NCI-H1417 treated with DMSO at 0.1 percent for 48 hours (cell line): Measurements from ENCODE around the gene SMIM28.
"Not testable (repeated sequence)": the region's sequence is repeated elsewhere in the genome, so short reads cannot be mapped to it uniquely, and the experiment has no call there.

Experiments used
- DNase-seq: peaks from one replicate; lab custom pipeline; 2025; lab: John Stamatoyannopoulos, UW

SMIM28 gene

DNA sequence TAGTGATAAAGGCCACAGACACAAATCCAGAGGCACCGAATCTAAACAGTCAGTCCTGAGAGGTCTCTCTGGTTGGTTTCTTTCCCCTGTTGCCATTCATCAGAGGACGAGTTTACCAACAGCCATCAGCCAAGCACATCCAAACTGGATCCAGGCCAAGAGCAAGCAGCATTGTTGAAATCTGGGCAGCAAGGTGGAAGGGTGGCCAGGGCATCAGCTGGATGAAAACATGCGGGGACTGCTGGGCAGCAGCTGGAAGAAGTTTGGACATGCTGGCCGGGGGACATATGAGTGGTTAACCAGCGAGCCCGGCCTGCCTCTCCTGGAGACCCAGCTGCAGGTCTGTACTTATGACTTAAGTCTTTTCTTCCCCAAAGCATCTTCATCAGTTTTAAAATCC, at the start of gene SMIM28:
TSS of gene SMIM28 (plus strand) at position 62 of the 400 bp plus-strand sequence. CDS start at position 230, 168 bp downstream.
- DNase-seq = peak; percentile 12

DNA sequence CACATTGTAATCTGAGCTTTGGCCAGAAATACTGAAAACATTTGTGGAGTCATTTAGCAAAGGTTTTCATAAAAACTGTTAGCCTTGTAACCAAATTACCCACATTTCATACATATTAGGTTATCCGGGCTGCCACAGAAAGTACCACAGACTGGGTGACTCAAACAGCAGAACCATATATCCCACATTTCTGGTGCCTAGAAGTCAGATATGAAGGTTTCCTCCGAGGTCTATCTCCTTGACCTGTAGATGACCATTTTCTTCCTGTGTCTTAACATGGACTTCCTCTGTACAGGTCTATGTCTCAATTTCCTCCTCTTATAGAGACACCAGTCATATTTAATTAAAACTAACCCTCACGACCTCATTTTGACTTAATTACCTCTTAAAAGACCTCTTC, 49.5 kb upstream of the SMIM28 start:
- no peak for DNase-seq

DNA sequence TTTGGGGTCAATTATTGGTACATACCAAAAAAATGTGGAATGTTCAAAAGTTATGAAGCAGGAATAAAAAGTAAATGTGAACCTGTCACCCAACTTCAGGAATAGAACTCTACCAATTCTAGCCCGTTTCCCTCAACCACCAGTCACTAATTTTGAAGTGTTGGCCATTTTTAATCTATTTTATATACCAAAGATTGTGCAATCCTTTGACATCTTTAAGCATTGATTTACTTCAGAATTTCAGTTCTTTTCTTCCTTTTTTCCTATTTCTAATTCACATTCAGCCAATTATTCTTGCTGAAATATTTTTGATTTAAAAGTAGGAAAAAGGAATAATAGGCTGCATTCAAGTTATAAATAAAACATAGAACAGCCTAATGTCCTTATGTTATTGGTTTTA, 46.9 kb upstream of the SMIM28 start:
- no peak for DNase-seq

DNA sequence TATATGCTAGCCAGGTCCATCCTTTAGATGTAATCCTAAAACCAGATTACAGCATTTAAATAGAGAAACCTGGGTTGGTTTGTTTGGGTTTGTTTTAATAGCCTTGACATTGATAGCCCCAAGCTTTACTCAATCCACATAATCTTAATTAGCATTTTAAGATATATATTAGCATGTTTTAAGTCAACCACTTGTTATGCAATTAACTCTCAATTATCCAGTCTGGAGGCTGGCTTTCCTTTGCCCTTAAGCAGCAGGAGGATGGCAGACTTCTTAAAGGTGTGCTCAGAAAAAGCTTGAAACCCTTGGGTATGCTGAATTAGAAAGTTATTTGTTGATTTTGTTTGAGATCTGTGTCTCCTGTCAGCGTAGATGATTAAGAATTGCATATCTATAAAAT, 46.3 kb upstream of the SMIM28 start:
- DNase-seq = no peak

DNA sequence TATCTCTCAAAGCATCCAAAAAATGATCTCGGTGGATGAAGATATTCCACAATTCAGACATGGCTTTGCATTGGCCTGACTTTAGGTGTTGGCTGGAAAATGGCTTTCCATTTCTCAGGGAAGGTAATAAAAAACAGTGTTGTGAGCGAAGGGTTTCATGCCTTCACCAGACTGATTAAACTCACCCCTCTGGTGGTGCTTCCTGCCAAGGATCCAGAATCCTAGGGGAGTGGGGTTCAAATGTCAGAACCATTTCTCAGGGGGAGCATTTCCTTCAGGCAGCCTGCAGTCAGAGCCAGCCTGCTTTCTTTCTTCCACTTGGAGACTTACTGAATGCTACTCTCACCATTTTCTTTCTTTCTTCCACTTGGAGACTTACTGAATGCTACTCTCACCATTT, 45.7 kb upstream of the SMIM28 start:
- DNase-seq = no peak

DNA sequence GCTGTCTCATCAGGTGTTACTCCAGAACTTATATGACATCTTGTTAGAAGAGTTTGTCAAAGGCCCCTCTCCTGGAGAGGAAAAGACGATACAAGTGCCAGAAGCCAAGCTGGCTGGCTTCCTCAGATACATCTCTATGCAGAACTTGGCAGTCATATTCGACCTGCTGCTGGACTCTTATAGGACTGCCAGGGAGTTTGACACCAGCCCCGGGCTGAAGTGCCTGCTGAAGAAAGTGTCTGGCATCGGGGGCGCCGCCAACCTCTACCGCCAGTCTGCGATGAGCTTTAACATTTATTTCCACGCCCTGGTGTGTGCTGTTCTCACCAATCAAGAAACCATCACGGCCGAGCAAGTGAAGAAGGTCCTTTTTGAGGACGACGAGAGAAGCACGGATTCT, 43.7 kb upstream of the SMIM28 start:
- DNase-seq = no peak

DNA sequence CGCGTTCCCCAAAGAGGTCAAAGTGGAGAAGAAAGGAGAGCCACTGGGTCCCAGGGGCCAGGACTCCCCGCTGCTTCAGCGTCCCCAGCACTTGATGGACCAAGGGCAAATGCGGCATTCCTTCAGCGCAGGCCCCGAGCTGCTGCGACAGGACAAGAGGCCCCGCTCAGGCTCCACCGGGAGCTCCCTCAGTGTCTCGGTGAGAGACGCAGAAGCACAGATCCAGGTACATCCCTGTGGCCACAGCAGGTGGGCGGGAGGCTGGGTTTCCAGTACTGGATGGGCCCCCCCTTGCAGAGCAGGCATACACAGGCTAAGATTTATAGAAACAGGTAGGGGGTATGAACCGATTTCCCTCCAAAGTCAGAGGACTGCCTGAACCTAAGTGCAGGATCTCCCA, 42.7 kb upstream of the SMIM28 start:
- no peak for DNase-seq

DNA sequence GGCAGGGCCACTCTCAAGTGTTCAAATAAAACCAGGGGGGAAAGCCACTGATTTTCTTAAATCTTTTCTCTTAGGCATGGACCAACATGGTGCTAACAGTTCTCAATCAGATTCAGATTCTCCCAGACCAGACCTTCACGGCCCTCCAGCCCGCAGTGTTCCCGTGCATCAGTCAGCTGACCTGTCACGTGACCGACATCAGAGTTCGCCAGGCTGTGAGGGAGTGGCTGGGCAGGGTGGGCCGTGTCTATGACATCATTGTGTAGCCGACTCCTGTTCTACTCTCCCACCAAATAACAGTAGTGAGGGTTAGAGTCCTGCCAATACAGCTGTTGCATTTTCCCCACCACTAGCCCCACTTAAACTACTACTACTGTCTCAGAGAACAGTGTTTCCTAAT, 41.5 kb upstream of the SMIM28 start:
- DNase-seq = no peak

DNA sequence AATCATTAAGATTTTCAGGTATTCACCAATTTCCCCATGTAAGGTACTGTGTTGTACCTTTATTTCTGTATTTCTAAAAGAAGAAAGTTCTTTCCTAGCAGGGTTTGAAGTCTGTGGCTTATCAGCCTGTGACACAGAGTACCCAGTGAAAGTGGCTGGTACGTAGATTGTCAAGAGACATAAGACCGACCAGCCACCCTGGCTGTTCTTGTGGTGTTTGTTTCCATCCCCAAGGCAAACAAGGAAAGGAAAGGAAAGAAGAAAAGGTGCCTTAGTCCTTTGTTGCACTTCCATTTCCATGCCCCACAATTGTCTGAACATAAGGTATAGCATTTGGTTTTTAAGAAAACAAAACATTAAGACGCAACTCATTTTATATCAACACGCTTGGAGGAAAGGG, 40.6 kb upstream of the SMIM28 start:
- DNase-seq = no peak

DNA sequence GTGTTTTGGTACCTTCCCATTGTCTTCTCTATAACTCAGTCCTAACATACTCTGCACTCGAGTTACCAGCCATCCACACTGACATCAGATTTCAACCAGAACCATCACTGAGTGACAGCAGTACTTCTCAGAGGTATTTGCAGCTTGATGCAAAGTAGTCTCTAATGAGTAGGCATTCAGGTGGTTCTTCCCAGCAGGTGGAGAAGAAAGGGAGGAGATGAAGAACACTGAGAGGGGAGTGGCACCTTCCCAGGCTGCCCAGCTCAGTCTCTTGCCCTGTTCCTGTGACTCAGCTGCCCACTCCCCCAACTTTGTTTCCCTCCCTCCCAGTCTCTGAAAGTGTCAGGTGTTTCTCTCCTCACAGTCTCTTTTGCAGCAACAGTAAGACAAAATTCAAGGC, 38.7 kb upstream of the SMIM28 start:
- no peak for DNase-seq

DNA sequence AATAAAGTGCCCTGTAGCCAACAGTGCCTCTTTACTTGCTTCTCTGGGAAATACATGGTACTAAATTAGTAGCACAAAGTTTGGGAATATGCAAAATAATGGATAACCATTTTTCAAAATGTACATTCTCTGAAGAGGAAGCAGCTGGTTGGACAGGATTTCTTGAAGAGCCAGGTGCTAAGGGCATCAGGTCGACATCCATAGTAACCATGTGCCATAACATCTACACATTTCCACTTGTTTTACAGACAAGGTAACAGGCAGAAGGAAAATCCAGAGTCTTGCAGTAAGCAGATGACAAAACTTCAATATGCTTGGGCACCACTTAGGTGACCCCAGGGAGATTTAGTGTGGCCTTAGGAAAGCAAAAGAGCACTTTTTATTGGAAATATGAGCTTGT, 36.5 kb upstream of the SMIM28 start:
- no peak for DNase-seq

DNA sequence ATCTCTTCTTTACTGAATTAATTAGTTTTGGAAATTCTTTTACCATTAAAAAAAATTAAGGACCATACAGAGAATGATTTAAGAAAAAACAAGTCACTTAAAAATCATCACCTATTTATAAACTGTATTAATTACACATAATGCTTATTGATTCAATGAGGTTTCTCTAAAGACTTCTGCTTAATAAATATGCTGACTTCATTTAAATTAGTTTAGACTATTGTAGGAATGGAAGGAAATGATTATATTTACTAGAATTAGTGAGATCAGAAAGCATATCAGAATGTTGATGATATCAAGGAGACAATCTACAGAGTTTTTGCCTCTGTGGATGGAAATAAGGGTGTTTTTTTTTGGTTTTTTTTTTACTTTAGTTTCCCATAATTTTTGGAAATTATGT, 34.6 kb upstream of the SMIM28 start:
- no peak for DNase-seq

DNA sequence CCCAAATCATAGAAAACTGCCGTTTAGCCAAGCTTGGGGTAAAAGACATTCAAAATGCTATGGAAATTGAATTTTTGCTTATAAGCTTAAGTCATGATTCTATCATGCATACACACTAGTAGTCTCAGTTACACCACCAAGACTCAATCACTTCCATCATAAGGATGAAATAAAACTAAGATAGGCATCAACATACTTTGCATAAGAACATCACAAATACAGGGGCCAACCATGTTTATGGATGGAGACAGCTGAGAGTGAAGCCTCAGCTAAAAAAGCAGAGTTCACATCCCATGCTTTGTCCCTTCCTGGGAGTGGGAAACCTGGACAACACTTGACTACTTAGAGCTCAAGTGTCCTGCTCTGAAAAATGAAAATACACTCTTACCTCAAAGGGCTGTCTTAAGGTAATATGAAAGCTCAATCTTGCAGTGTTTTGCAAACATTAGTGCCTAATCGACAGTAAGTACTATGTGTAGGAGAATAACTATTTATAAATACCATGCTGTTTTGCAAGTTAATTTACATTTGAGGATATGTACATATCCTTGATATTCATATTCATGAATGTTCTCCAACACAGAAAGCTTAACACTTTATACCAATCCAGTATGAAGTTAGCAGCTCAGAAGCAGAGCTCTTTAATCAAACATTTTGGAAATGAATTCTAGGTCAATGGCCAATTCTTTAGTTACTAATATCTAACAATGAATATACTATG, 32.0 kb upstream of the SMIM28 start:
- DNase-seq = no peak

DNA sequence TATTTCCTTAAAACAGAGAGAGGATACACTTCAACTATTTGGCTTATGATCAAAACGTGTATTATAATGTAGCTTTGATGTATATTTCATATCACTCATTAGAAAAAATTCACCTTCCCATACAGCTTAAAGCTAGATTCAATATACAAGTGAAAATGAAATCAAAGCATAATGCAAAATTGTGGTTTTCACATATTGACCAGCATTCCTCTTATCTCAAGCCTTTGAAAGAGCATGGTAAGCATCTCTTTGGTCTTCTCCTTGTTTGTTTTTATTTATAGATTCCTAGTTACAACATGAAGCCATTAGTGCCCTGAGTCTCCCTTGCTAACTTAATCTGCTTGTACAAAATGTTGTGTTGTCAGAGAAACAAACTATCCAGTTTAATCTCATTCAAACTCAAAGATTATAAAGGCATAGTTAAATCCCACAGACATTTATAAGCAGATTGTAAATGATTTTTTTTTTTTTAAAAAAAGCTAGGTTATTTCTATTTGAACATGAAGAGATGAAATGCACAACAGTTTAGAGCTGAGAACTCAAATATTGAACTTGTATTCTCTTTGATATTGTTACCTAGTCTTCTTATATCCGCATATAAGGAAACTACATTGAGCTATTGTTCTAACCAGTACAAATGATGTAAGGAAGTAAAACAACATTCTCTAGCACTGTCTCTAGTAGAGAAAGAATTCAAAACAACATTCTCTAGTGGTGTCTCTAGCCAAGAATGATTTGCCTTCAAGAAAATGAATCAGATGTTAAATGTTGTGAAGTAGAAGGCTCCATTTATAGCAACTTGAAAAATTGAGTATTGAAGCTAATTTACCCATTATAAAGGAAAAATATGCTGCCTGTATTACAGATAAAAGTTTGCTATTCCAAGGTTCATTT, 31.2 kb upstream of the SMIM28 start:
- DNase-seq = no peak

DNA sequence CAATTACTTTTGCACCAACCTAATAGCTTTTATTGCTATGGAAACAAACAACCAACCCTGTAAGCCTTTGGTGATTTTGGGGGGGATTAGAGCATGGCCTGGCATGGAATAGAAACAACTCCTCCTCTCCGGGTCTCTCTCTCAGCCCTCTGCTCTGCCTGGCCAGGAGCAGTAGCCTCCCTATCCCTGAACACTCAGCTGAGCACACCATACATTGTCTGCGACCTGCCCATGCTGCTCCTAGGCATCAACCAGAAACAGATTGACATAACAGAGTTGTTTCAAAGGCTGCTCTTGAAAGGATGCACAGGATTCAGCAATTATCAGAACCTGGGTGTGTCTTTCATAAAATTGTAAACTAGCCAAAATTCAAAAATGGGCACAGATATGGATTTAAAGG, 29.8 kb upstream of the SMIM28 start:
- no peak for DNase-seq

DNA sequence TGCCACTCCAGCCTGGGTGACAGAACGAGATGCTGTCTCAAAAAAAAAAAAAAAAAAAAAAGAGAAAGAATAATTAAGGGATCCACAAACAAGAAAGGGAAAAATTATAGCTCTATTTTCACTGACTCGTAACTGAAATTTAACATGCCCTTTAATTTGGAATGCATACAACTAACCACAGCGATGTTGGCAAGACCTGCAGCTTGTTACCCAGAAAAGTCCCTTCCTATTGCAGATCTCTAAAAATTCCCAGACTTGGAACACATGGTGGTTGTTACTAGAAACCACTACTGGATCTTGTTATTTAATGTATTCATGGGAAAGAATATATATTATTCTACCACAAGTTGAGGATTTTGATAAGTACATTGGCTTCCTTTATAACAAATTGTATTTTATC, 27.8 kb upstream of the SMIM28 start:
- no peak for DNase-seq

DNA sequence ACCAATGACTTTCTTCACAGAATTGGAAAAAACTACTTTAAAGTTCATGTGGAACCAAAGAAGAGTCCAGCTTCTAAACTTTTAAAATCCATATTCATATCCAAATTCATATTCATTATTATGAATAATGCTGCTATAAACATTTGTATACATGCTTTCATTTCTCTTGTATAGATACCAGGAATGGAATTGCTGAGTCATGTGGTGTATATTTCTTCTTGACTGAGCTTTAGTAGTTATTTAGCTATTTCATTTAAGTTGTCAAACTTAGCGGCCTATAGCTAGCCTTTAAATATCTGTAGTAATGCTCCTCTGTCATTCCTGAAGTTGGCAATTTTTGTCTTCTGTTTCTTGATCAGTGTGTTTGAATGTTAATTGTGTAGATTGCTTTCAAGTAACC, 19.8 kb upstream of the SMIM28 start:
- no peak for DNase-seq

DNA sequence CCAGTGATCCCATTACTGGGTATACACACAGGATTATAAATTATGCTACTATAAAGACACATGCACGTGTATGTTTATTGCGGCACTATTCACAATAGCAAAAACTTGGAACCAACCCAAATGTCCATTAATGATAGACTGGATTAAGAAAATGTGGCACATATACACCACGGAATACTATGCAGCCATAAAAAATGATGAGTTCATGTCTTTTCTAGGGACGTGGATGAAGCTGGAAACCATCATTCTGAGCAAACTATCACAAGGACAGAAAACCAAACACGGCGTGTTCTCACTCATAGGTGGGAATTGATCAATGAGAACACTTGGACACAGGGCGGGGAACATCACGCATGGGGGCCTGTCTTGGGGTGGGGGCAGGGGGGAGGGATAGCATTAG, 9.0 kb upstream of the SMIM28 start:
- not testable (repeated sequence) for DNase-seq

DNA sequence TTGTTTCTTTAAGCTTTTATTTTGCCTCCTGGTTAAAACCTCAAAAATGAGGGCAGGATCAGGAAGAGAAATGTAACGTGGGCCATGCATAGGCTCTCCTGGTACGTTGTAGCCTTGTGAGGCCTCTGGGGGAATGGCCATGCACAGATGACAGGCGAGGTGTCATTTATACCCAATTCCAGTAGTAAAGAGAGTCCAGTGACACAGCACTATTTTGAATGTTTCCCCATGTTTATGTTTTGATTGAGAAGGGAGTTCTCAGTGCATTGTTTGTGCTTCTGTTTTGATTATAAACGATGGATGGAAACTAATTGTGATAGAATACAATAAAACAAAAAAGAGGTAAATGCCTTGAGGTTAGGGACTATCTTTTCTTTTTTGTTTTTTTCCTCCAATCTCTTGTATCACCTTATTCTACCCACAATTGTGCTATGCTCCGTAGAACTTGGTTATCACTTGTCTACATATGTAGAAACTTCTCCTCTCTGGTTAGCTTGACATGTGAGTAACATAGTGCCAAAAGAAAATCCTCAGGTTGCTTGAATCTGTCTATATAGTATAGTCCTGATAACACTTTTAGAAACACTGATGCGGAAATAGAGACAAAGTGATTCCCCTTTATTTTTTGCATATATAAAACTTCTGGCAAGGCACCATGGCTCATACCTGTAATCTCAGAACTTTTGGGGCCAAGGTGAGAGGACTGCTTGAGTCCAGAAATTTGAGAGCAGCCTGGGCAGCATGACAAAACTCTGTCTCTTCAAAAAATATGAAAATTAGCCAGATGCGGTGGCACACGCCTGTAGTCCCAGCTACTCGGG, 6.9 kb upstream of the SMIM28 start:
- no peak for DNase-seq

DNA sequence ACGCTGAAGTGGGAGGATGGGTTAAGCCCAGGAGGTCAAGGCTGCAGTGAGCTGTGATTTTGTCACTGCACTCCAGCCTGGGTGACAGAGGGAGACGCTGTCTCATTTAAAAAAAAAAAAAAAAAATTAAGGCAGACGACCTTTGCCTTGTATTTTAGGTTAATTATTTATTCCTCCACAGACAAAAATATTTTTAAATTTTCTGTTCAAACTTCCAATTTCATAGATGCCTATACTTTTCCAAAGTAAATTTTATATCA, 6.3 kb upstream of the SMIM28 start:
- DNase-seq = no peak

DNA sequence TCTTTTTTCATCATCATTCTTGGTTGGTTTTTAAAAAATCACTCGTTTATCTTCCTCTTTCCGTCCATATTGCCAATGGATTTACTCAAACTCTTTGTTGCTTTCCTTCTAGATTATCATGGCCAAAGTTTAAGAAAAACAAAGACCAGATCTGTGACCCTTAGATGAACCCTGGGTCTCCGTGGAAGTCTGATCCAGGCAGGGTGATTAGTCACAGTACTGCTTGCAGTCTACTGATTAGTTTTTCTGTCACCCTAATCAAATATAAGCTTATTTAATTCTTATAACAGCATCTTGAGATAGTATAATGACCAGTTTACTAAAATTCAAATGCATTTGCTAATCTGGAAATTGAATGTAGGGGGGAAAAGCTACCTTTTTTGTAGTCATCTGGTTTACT, 6.0 kb upstream of the SMIM28 start:
- no peak for DNase-seq

DNA sequence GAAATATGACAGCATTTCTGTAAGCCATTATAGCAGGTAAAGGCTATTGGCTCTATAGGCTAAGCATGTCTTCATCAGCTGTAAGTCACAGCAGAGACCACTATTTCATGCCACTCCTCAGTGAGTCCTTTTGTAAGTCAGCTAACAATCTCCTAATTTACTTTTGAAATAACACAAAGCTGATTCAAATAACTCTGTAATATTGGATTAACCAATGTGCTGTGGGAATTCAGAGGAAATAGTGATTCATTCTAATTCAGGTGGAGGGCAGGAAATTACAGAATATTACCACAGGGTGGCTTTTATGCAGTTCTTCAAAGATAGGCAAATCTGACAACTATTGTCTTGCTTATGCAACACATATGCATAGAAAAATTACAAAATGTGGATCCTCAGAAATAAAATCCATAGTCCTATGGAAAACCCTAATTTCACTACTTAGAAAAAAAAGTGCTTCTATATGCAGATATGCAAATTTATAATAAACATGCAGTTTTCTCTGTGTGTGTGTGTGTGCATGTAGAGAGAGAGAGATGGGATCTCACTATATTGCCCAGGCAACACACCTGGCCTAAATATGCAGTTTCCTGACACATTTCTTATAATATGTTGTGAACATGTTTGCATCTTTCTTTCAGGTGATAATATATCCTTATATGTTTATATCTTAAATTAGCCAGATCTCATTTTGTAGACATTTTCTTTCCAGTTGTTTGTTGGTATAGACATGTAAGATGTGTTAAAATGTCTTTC, 4.8 kb upstream of the SMIM28 start:
- no peak for DNase-seq
